ENCODE data around the gene RAI1. TPM values are rescaled to one million over a fixed set of nuclear protein-coding genes. Genes with fewer than 3 reads are reported as not detected.

RAI1 gene
- total and polyA plus RNA-seq, 2 of the 13 experiments (the other 11 are each of a cell fraction or from before 2014, with no cell fraction given): 3.4 to 5.2 TPM

- TF ChIP-seq E2F2 (CRISPR knock-in tag; IDR thresholded peaks at IDR 0.05; ENCODE audit: borderline replicate concordance) (no peak), PHF21A (CRISPR knock-in tag; IDR thresholded peaks at IDR 0.05) (peak; percentile 76), ZNF557 (CRISPR knock-in tag; IDR thresholded peaks at IDR 0.05) (no peak), ZNF670 (CRISPR knock-in tag; IDR thresholded peaks at IDR 0.05; ENCODE audit: borderline replicate concordance) (no peak; the same call in 1 of the 2 replicates), TOE1 (CRISPR knock-in tag; IDR thresholded peaks at IDR 0.05) (no peak), RBAK (CRISPR knock-in tag; IDR thresholded peaks at IDR 0.05) (0 out of 2 replicates have a peak, but pooled peaks have one; percentile 15), MBNL3 (CRISPR knock-in tag; conservative IDR thresholded peaks at IDR 0.05) (no peak), CTCF (CRISPR knock-in tag; IDR thresholded peaks at IDR 0.05) (peak; percentile 51), NFKB2 (CRISPR knock-in tag; IDR thresholded peaks at IDR 0.05; ENCODE audit: borderline replicate concordance) (peak; percentile 24; the same call in 1 of the 2 replicates), GFI1 (CRISPR knock-in tag; IDR thresholded peaks at IDR 0.05; ENCODE audit: borderline replicate concordance) (peak; percentile 71), FOXC1 (CRISPR knock-in tag; IDR thresholded peaks at IDR 0.05; ENCODE audit: borderline replicate concordance) (no peak; the same call in 1 of the 2 replicates), ZNF816 (CRISPR knock-in tag; IDR thresholded peaks at IDR 0.05; ENCODE audit: borderline replicate concordance) (no peak), ZSCAN5A (CRISPR knock-in tag; IDR thresholded peaks at IDR 0.05; ENCODE audit: borderline replicate concordance) (no peak), HNF1B (CRISPR knock-in tag; IDR thresholded peaks at IDR 0.05) (no peak), NCOA2 (CRISPR knock-in tag; IDR thresholded peaks at IDR 0.05) (no peak; the same call in 1 of the 2 replicates), ZBTB7A (CRISPR knock-in tag; IDR thresholded peaks at IDR 0.05) (no peak; the same call in 1 of the 2 replicates), RNF2 (conservative IDR thresholded peaks at IDR 0.05; ENCODE audit: low read depth) (no peak), ZNF678 (CRISPR knock-in tag; IDR thresholded peaks at IDR 0.05) (no peak), ZNF331 (CRISPR knock-in tag; IDR thresholded peaks at IDR 0.05) (no peak), STAG1 (CRISPR knock-in tag; IDR thresholded peaks at IDR 0.05) (no peak; the same call in 1 of the 2 replicates), RFXAP (CRISPR knock-in tag; IDR thresholded peaks at IDR 0.05; ENCODE audit: borderline replicate concordance) (peak; percentile 87), NFIC (IDR thresholded peaks at IDR 0.05; ENCODE audit: low read length) (no peak), ZNF143 (CRISPR knock-in tag; IDR thresholded peaks at IDR 0.05) (0 out of 2 replicates have a peak, but pooled peaks have one; percentile 9), NFE2 (CRISPR knock-in tag; IDR thresholded peaks at IDR 0.05) (no peak)
Measured at GRCh38 chr17:17693253-17694168, 12.3 kb downstream of the RAI1 start (continued).

Measured in HepG2 (cell line).